ENCODE data around the gene CDC20B. TPM values are rescaled to one million over a fixed set of nuclear protein-coding genes. Genes with fewer than 3 reads are reported as not detected.

CDC20B gene
- total and polyA plus RNA-seq, 4 donors = 0.28 to 5.7 (median 0.92) TPM

GRCh38 chr5:55063220-55063863 is 109.6 kb downstream of the CDC20B start:
- H3K36me3 ChIP-seq (ENCODE audit: control insufficient read depth in 4 of 4, insufficient read depth in 4 of 4, low read length in 4 of 4) = no peaks in the 10 kb centered on the region
- DNase-seq = no peak
- H3K27me3 ChIP-seq (ENCODE audit: control insufficient read depth in 3 of 3, insufficient read depth in 3 of 3, low read length in 2 of 3) = no peaks in the 10 kb centered on the region
- no peak overlapping the region for H3K9ac ChIP-seq (ENCODE audit: insufficient read depth in 1 of 2, low read length in 2 of 2)
- no peak for ATAC-seq (ENCODE audit: insufficient read depth, low FRiP score)
- H3K9me3 ChIP-seq (ENCODE audit: control insufficient read depth in 4 of 4, insufficient read depth in 3 of 4, low read length in 3 of 4) = peaks cover 0 to 3% (median under 1%) of the 10 kb centered on the region in 4 donors
- TF ChIP-seq CTCF (IDR thresholded peaks at IDR 0.05; ENCODE audit: control extremely low read depth, extremely low read depth) = no peak
- H3K27ac ChIP-seq (ENCODE audit: low read depth in 1 of 2, low read length in 1 of 2) = no peak overlapping the region
- 48 to 58% methylated on average over 5 of the region's 5 CpGs for WGBS, 2 donors
- no peak overlapping the region for H3K4me3 ChIP-seq
- H3K4me1 ChIP-seq (ENCODE audit: control insufficient read depth in 5 of 5, insufficient read depth in 5 of 5, low read length in 5 of 5) = peaks cover 0 to 4% (median 0%) of the 10 kb centered on the region in 5 donors

Small RNAs within 50 kb of the gene (small RNA-seq; reads per million reads assigned to genes)
- 270 reads per million, percentile 99 among the genes with 10 or more reads in this experiment for gene MIR449A (ENCODE audit: low replicate concordance)
- 7.5 reads per million, percentile 95 among the genes with 10 or more reads in this experiment for gene MIR449B (ENCODE audit: low replicate concordance)
- gene MIR449C (ENCODE audit: low replicate concordance) = 466 reads per million, percentile 99 among the genes with 10 or more reads in this experiment

Other genes with a start within 250 kb of the CDC20B start
- 10 to 100 TPM in 1 of 2 donors, 1 to 10 TPM in 1; 3.8 to 12.5 TPM for gene ESM1, start 187.6 kb downstream of the CDC20B start, total RNA-seq
- 10 to 100 TPM in 1 of 2 donors, 1 to 10 TPM in 1; 7.5 to 48.0 TPM for gene ESM1, start 187.6 kb downstream of the CDC20B start, polyA plus RNA-seq
- 1 to 10 TPM in 1 of 2 donors, under 1 TPM in 1; 0.31 to 7.7 TPM for gene GZMK, start 148.9 kb downstream of the CDC20B start, total RNA-seq
- 1 to 10 TPM in 1 of 2 donors, under 1 TPM in 1; 0.51 to 1.7 TPM for gene GZMK, start 148.9 kb downstream of the CDC20B start, polyA plus RNA-seq
- gene GZMA, start 70.5 kb downstream of the CDC20B start, total RNA-seq = 1 to 10 TPM; 2.4 to 4.3 TPM
- gene GZMA, start 70.5 kb downstream of the CDC20B start, polyA plus RNA-seq = 1 to 10 TPM; 6.2 to 7.8 TPM
- 10 to 100 TPM; 18.8 to 30.8 TPM for gene GPX8, start 13.0 kb downstream of the CDC20B start, total RNA-seq
- 1 to 10 TPM; 7.5 to 8.6 TPM for gene GPX8, start 13.0 kb downstream of the CDC20B start, polyA plus RNA-seq
- gene MCIDAS, start 54.1 kb upstream of the CDC20B start, total RNA-seq = 1 to 10 TPM in 1 of 2 donors, under 1 TPM in 1; 0.31 to 1.7 TPM
- under 1 TPM; 0.23 to 0.93 TPM for gene MCIDAS, start 54.1 kb upstream of the CDC20B start, polyA plus RNA-seq
- 1 to 10 TPM; 4.7 to 8.5 TPM for gene CCNO, start 60.4 kb upstream of the CDC20B start, total RNA-seq
- gene CCNO, start 60.4 kb upstream of the CDC20B start, polyA plus RNA-seq = 1 to 10 TPM; 3.2 to 5.3 TPM
- 10 to 100 TPM; 24.4 to 35.3 TPM for gene DHX29, start 134.5 kb upstream of the CDC20B start, total RNA-seq
- gene DHX29, start 134.5 kb upstream of the CDC20B start, polyA plus RNA-seq = 10 to 100 TPM in 1 of 2 donors, 1 to 10 TPM in 1; 8.0 to 13.7 TPM
- gene MTREX, start 134.8 kb upstream of the CDC20B start, total RNA-seq = 10 to 100 TPM; 49.9 to 88.4 TPM
- 10 to 100 TPM; 17.4 to 22.0 TPM for gene MTREX, start 134.8 kb upstream of the CDC20B start, polyA plus RNA-seq